Tibial nerve (tissue), 4 donors: ENCODE data around the gene C7orf57. TPM values are rescaled to one million over a fixed set of nuclear protein-coding genes. Genes with fewer than 3 reads are reported as not detected.

Source experiments
- DNase-seq, 2 donors: peaks; one replicate each; pipeline ENCODE4 v3.0.0-alpha.2; 2019; ENCODE audit warnings: low spot score in 2 of 2
- H3K27ac ChIP-seq, 4 donors: fragments of 200-600 bp; sonication (generic) in 3 of 4; one replicate each; pipeline ENCODE4 v1.5.1; 2017 to 2019; ENCODE audit warnings: mild to moderate bottlenecking in 1 of 4
- H3K27me3 ChIP-seq, 2 donors: fragments of 200-600 bp; sonication (generic) in 1 of 2; one replicate each; pipeline versions ENCODE4 v1.5.1 to v1.6.0; 2017 to 2019
- H3K36me3 ChIP-seq, 3 donors: fragments of 200-600 bp; sonication (generic); one replicate each; pipeline ENCODE4 v1.5.1; 2018 to 2019
- H3K4me1 ChIP-seq, 4 donors: fragments of 200-600 bp; sonication (generic) in 3 of 4; one replicate each; pipeline ENCODE4 v1.5.1; 2017 to 2019
- H3K4me3 ChIP-seq, 4 donors: fragments of 200-600 bp; sonication (generic) in 3 of 4; one replicate each; pipeline ENCODE4 v1.5.1; 2017 to 2019; ENCODE audit warnings: mild to moderate bottlenecking in 1 of 4, moderate library complexity in 1 of 4
- H3K9me3 ChIP-seq, 4 donors: fragments of 200-600 bp; sonication (generic) in 3 of 4; one replicate each; pipeline ENCODE4 v1.5.1; 2017 to 2019
- EP300 ChIP-seq, 2 donors: sonication (generic); formaldehyde crosslinking; IDR thresholded peaks; one replicate each; pipeline ENCODE4 v1.6.1; 2017; ENCODE audit warnings: antibody characterized with exemption in 2 of 2, mild to moderate bottlenecking in 1 of 2
- POLR2A ChIP-seq, 2 donors: fragments of 450-650 bp; IDR thresholded peaks; one replicate each; pipeline ENCODE4 v1.6.1; 2017; ENCODE audit warnings: antibody characterized with exemption in 2 of 2, mild to moderate bottlenecking in 2 of 2, moderate library complexity in 2 of 2
- WGBS, 2 donors: methylation state at CpG; one replicate each; pipeline ENCODE4 v1.1.5; 2018; 5-methylcytosine and 5-hydroxymethylcytosine counted together
- total RNA-seq, 4 donors: library from RNA; depleted of rRNA; stranded (reverse); fragments of >200 nt; gene quantifications; one replicate each; pipeline ENCODE4 v1.1.0, GENCODE V29; 2016
- TF ChIP-seq, protein P1 (sequence below), 5 experiments: fragments of 200-600 bp in 3 of 5; fragments of 450-650 bp in 2 of 5; sonication (generic) in 3 of 5; IDR thresholded peaks; one replicate each; pipeline ENCODE4 v1.5.1; 2016 to 2019; ENCODE audit warnings: antibody characterized with exemption in 5 of 5, mild to moderate bottlenecking in 3 of 5, moderate library complexity in 2 of 5

The C7orf57 gene
- total RNA-seq, 4 donors from 2014 or later, result 0.21 to 0.66 (median 0.60) TPM; not detected in 1

DNA sequence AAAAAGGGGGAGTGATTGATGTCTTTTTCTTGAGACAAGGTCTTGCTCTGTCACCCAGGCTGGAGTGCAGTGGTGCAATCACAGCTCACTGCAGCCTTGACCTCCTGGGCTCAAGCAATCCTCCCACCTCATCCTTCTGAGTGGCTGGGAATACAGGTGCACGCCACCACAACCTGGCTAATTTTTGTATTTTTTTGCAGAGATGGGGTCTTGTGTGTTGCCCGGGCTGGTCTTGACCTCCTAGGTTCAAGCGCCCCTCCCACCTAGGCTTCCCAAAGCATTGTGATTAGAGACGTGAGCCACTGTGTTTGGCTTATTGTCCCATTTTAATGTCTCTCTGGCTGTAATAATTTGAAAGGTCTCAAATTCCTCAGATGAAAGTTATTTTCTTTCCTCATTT is 75.5 kb downstream of the C7orf57 start:
- Histone ChIP-seq H3K4me3 (no peak overlapping the region), H3K9me3 (no peaks in the 10 kb centered on the region), H3K4me1 (no peaks in the 10 kb centered on the region), H3K27me3 (no peaks in the 10 kb centered on the region), H3K36me3 (peaks cover 0 to 33% (median 3%) of the 10 kb centered on the region in 3 donors), H3K27ac (no peak overlapping the region)
- TF ChIP-seq POLR2A (IDR thresholded peaks at IDR 0.05) (no peak), EP300 (IDR thresholded peaks at IDR 0.05) (no peak)
- TF ChIP-seq, protein P1, sequence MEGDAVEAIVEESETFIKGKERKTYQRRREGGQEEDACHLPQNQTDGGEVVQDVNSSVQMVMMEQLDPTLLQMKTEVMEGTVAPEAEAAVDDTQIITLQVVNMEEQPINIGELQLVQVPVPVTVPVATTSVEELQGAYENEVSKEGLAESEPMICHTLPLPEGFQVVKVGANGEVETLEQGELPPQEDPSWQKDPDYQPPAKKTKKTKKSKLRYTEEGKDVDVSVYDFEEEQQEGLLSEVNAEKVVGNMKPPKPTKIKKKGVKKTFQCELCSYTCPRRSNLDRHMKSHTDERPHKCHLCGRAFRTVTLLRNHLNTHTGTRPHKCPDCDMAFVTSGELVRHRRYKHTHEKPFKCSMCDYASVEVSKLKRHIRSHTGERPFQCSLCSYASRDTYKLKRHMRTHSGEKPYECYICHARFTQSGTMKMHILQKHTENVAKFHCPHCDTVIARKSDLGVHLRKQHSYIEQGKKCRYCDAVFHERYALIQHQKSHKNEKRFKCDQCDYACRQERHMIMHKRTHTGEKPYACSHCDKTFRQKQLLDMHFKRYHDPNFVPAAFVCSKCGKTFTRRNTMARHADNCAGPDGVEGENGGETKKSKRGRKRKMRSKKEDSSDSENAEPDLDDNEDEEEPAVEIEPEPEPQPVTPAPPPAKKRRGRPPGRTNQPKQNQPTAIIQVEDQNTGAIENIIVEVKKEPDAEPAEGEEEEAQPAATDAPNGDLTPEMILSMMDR (IDR thresholded peaks at IDR 0.05), result no peak
- DNase-seq, result no peak
- WGBS, 2 donors, result 67 to 73% methylated on average over 4 of the region's 4 CpGs

Other genes starting within 250 kb of the C7orf57 start
- gene PKD1L1, start 87.1 kb upstream of the C7orf57 start, total RNA-seq, result 1 to 10 TPM in 2 of 4 donors, under 1 TPM in 2; 0.44 to 8.4 (median 0.82) TPM
- gene HUS1, start 55.9 kb upstream of the C7orf57 start, total RNA-seq, result 10 to 100 TPM; 26.2 to 29.4 (median 27.8) TPM
- not detected for gene SUN3, start 6.4 kb upstream of the C7orf57 start, total RNA-seq
- 10 to 100 TPM; 14.2 to 36.9 (median 19.0) TPM for gene UPP1, start 53.7 kb downstream of the C7orf57 start, total RNA-seq
- gene ABCA13, start 135.9 kb downstream of the C7orf57 start, total RNA-seq, result 1 to 10 TPM in 3 of 4 donors, under 1 TPM in 1; 0.90 to 4.6 (median 3.6) TPM